CD4-positive, alpha-beta T cell treated with Interleukin-15 for 4 hours (primary cell): ENCODE data around the gene RHEB.

Source experiments
- DNase-seq: peaks from one replicate; pipeline ENCODE4 v3.0.0-alpha.2; 2020; ENCODE audit warnings: low spot score

RHEB gene

GRCh38 chr7:151524845-151525244 is 5.2 kb upstream of the RHEB start:
- no peak for DNase-seq

DNA sequence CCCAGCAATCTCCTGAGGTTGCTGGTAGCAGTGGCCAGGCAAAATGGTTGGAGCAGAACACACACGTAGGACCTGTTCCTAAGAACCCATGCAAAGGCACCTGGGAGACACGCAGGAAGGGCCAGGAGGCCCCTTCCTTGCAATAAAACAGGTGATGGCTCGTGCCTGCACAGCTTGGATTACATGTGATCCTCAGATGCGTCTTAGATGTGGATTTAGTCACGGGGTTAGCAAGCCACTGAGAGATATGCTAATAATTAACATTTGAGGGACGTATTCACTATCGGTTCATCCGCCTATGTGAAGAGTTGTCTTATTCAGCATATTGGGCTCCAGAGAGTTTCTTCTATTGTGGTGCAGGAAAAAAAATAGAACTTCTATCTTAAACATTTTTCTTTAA is 4.6 kb upstream of the RHEB start:
- DNase-seq: no peak

GRCh38 chr7:151520419-151521261 is 945 bp upstream of the RHEB start:
- no peak for DNase-seq

GRCh38 chr7:151518947-151519764 is 539 bp downstream of the RHEB start:
- peak; percentile 40 for DNase-seq

- DNase-seq: peak; percentile 56
Observed at GRCh38 chr7:151518105-151518946, 1.4 kb downstream of the RHEB start.

GRCh38 chr7:151517601-151518104 is 2.0 kb downstream of the RHEB start:
- DNase-seq: no peak

DNA sequence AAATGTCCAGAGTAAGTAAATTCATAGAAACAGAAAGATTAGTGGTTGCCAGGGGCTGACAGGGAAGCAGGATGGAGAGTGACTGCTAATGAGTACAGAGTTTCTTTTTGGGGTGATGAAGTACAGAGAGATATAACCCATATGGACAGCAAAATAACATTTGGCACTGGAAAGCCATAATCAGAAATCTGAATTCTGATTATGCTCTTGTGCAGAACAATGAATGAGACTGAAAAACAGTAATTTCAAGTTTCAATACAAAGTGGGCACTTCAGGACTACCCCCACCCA is 4.5 kb downstream of the RHEB start:
- no peak for DNase-seq

- no peak for DNase-seq
Observed at GRCh38 chr7:151514461-151515275, 5.0 kb downstream of the RHEB start.

GRCh38 chr7:151513133-151513532 is 6.6 kb downstream of the RHEB start:
- DNase-seq: no peak

DNA sequence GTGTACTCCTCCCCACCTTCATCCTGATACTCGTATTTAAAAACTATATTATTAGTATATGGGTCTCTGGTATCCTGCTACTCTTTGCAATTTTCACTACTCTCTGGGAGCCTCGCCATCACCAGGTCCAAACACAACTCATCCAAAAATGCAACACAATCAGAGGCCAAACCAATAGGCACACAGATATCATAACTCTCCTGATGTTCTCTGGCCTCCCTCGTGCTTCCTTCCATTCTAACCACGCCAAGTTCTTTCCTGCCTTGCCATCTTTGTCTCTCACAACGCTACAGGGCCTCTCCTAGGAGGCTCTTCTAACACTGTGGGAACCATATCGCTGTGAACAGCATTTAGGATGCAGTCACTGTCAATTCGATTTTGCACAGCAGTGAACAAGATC is 7.3 kb downstream of the RHEB start:
- no peak for DNase-seq

- DNase-seq: no peak
Observed at GRCh38 chr7:151511946-151512345, 7.7 kb downstream of the RHEB start.

DNA sequence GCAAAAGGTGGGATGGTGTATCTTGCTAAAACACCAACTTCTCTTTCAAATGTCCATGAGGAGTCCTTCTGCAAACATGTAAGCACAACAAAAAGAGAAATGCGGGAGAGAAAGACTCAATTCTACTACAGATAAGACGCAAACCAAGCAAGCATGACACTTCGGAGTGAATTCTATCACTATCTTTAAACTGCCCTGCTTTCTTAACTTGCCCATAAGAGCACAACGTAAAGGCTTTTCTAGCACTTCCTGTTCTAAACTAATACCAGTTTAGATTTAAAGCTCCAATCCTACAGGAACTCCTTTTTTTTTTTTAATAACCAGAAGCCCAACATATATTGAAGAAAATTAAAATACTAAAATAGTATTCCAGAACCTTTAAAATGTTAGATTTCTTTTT is 8.4 kb downstream of the RHEB start:
- DNase-seq: no peak

GRCh38 chr7:151509670-151510333 is 9.9 kb downstream of the RHEB start:
- DNase-seq: no peak

GRCh38 chr7:151508991-151509390 is 10.7 kb downstream of the RHEB start:
- DNase-seq: no peak

DNA sequence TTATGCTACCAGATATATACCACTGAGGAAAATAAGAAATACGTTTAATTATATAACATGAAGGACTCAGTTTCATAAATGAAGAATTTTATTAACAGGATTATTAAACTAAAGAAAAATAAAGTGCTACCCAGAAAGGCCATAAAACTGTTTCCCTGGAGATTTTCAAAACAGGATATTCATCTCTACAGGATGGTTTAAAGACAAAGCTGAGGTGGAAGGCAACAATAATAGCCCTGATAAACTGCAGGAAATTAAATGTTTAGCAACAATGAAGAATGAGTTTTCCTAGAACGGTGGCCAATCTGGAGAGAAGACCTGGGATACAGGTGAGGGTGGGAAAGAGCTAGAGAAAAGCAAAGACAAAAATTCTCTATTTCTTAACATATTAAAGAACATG is 11.9 kb downstream of the RHEB start:
- DNase-seq: no peak

DNA sequence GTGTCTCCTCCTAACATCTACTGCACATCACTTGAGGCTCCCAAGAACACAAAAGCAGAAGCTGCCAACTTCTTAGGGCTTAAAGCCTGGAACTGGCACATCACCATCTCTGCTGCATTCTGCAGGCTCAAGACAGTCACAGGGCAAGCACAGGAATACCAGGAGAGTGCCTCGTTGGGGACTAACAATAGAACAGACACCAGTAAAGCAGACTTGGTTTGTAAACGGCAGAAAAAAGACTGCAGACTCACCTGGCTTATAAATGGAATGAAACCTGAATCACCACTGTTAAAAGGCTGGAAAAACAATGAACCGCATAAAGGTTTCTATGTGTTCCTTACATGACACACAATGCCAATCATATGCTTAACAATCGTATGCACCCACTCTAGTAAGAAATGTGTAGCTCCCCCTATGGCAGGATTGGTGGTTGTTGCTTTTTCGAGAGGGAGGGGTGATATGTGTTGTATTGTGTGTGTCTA is 12.8 kb downstream of the RHEB start:
- no peak for DNase-seq

GRCh38 chr7:151505836-151506468 is 13.7 kb downstream of the RHEB start:
- no peak for DNase-seq

- DNase-seq: no peak
Observed at GRCh38 chr7:151505433-151505832, 14.3 kb downstream of the RHEB start.

GRCh38 chr7:151504715-151505326 is 14.9 kb downstream of the RHEB start:
- no peak for DNase-seq
